ENCODE data around the gene CYTH1.

The CYTH1 gene

DNA sequence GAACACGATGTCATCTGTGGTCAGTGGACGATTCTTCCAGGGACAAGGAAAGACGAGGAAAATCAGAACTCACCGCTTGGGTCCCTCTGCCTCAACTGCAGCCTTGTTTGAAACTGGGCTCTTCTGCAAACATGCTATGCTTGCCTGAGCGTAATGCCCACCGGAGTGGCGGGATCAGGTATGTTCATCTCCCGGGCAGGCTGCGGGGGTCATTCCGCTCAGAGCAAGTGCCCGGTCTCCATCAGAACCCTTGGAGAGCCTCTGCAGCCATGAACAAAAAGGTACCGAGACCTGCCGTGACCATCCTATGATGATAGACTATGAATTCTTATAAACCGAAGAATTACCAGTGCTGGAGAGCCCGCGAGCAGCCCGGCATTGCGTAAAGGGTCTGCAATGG, 140.4 kb downstream of the CYTH1 start:
- TF ChIP-seq, protein P1, sequence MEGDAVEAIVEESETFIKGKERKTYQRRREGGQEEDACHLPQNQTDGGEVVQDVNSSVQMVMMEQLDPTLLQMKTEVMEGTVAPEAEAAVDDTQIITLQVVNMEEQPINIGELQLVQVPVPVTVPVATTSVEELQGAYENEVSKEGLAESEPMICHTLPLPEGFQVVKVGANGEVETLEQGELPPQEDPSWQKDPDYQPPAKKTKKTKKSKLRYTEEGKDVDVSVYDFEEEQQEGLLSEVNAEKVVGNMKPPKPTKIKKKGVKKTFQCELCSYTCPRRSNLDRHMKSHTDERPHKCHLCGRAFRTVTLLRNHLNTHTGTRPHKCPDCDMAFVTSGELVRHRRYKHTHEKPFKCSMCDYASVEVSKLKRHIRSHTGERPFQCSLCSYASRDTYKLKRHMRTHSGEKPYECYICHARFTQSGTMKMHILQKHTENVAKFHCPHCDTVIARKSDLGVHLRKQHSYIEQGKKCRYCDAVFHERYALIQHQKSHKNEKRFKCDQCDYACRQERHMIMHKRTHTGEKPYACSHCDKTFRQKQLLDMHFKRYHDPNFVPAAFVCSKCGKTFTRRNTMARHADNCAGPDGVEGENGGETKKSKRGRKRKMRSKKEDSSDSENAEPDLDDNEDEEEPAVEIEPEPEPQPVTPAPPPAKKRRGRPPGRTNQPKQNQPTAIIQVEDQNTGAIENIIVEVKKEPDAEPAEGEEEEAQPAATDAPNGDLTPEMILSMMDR (conservative IDR thresholded peaks at IDR 0.05; ENCODE audit: low read length), result no peak
- H3K4me3 ChIP-seq (ENCODE audit: low read length), result no peak overlapping the region
- no peak for DNase-seq (ENCODE audit: low read depth)

DNA sequence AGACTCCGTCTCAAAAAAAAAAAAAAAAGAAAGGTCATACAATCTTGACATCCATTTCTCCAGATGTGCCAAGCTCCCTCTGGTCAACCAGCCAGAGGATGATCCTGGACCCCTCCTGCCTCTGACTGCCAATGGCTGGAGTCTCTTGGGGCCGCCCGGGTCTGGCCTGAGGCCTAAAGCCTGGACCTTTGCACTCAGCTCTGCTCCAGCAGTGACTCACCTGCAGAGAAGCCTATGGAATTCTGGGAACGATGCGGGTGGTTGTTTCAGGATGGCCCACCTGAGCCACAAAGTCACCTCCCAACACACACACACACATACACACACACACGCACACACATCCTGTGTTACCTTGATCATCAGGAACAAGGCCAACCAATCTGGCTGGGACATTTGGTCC, 140.8 kb downstream of the CYTH1 start:
- TF ChIP-seq, protein P1 (conservative IDR thresholded peaks at IDR 0.05; ENCODE audit: low read length), result no peak
- H3K4me3 ChIP-seq (ENCODE audit: low read length), result no peak overlapping the region
- DNase-seq (ENCODE audit: low read depth), result no peak

DNA sequence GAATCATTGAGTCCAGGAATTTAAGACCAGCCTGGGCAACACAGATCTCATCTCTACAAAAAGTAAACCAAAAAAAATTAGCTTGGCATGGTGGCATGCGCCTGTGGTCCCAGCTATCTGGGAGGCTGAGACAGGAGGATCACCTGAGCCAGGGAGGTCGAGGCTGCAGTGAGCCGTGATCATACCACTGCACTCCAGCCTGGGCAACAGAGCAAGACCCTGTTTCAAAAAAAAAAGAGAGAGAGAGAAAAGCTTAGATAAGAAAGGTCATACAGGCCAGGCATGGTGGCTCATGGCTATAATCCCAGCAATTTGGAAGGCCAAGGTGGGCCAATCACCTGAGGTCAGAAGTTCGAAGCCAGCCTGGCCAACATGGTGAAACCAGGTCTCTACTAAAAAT, 141.4 kb downstream of the CYTH1 start:
- H3K4me3 ChIP-seq (ENCODE audit: low read length), result no peak overlapping the region
- TF ChIP-seq, protein P1 (conservative IDR thresholded peaks at IDR 0.05; ENCODE audit: low read length), result no peak
- DNase-seq (ENCODE audit: low read depth), result no peak

DNA sequence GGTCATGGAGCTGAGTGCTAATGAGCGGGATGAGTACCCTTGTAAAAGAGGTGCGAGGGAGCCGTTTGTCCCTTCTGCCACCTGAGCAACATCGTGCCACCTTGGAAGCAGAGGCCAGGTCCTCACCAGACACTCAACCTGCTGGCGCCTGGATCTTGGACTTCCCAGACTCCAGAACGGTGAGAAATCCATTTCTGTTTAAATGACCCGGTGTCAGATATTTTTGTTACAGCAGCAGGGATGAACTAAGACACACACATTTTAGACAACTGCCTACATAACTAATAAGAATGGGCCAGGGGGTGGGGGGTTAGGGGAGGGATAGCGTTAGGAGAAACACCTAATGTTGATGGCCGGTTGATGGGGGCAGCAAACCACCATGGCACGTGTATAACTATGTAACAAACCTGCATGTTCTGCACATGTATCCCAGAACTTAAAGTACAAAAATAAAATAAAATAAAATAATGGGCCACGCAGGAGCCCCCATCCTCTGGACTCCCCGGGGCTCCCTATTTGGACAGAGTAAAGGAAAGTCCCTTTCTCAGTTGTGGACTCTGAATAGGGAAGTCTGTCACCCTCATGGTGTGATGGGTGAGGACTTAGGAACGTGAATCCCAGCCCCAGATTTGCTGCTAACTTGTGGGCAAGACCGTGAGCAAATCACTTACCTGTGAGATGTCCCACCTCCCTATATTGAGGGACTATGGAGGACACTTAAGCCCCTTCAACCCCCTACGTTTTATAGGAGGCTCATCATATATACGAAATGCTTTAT, 144.2 kb downstream of the CYTH1 start:
- TF ChIP-seq, protein P1 (conservative IDR thresholded peaks at IDR 0.05; ENCODE audit: low read length), result no peak
- DNase-seq (ENCODE audit: low read depth), result no peak
- no peak overlapping the region for H3K4me3 ChIP-seq (ENCODE audit: low read length)

DNA sequence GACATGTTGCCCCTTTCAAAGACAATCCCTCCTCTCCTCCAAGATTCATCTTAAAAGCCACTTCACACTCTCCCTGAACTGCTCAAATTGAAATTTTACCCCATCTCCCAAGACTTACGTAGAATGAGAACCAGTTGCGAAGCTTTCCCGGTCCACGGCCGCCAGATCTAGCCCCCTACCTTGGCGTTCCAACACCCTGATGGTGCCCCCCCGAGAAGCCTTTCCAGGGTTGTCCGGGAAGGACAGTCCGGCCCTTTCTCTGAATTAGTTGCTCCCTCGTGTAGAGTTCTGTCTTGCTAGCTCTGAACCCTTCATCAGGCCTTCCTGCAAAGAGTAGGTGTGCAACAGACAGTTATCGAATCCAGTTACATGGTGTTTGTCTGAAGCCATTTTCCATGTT, 144.9 kb downstream of the CYTH1 start:
- TF ChIP-seq, protein P1 (conservative IDR thresholded peaks at IDR 0.05; ENCODE audit: low read length), result no peak
- DNase-seq (ENCODE audit: low read depth), result no peak
- no peak overlapping the region for H3K4me3 ChIP-seq (ENCODE audit: low read length)

DNA sequence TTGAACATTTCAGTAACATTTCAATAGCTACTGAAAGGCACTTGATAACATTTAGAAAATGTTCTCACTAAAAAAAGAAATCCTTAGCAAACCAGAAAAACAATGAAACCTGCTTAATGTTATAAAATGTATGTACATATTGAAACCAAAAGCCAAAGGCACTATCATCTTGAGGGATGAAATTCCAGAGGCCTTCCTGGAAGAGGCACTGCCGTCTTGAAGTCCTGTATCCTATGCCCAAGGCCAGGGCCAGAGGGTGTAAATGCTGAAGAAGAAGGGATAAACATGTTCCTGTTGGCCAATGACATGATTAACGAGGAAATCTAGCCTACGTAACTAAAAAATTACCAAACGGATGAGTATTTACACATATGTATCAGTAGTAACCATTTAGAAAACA, 147.9 kb downstream of the CYTH1 start:
- TF ChIP-seq, protein P1 (conservative IDR thresholded peaks at IDR 0.05; ENCODE audit: low read length), result no peak
- no peak overlapping the region for H3K4me3 ChIP-seq (ENCODE audit: low read length)
- DNase-seq (ENCODE audit: low read depth), result no peak

DNA sequence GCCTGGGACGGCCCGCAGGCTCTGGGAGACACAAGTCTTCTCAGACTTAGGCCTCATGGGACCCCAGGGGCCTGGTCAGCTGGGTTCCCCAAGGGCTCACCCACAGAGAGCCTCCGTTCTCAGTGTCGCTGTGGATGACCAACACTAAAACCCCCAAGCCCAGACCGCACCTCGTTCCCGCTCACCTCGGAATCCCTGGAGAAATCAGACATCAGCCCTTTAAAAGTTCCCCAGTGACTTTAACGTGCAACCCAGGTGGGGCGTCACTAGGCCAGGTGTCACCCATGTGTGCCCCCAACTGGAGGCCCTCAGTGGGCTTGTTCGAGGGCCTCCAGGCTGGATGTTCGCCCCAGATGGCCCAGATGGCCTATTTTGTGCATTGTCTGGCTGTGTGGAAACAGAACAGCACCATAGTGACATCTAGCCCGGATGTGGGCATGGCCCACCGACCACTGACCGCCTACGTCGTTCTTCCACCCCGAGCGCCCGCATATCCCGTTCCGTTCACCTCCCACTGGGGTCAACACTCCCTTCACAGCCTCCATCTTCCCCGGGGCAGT, 152.6 kb downstream of the CYTH1 start:
- DNase-seq (ENCODE audit: low read depth), result no peak
- TF ChIP-seq, protein P1 (conservative IDR thresholded peaks at IDR 0.05; ENCODE audit: low read length), result no peak
- H3K4me3 ChIP-seq (ENCODE audit: low read length), result no peak overlapping the region
